A673 (cell line): ENCODE results near the gene CAMK4.

Source experiments
- CTCF ChIP-seq: fragments of 300-800, 200-600 bp; sonication (generic); conservative IDR thresholded peaks from 2 replicates; pipeline ENCODE4 v1.5.1; 2017; ENCODE audit warnings: low read depth, mild to moderate bottlenecking, antibody characterized with exemption, low read length, moderate library complexity, mixed read lengths
- EZH2 ChIP-seq: fragments of 200-600 bp; sonication (generic); IDR thresholded peaks from 2 replicates; pipeline ENCODE4 v1.6.1; 2017; ENCODE audit warnings: borderline replicate concordance, low read depth, mild to moderate bottlenecking, mixed read lengths, antibody characterized with exemption, low read length; ENCODE audit not compliant: poor library complexity, severe bottlenecking

- no peak for TF ChIP-seq EZH2
- TF ChIP-seq CTCF, result no peak
Measured at GRCh38 chr5:111337688-111338087, 113.5 kb downstream of the CAMK4 start.
